Type B pancreatic cell (in vitro differentiated cells): ENCODE results near the gene SCG5. TPM values are rescaled to one million over a fixed set of nuclear protein-coding genes. Genes with fewer than 3 reads are reported as not detected.

Experiments used
- DNase-seq: peaks from one replicate; pipeline ENCODE4 v3.0.0; 2021; ENCODE audit warnings: mixed read lengths; ENCODE audit not compliant: unreplicated experiment; ENCODE audit errors: extremely low spot score
- H3K27ac Mint-ChIP-seq: 2 replicates; pipeline ENCODE4 v1.8.0; 2021; ENCODE audit warnings: mild to moderate bottlenecking, mixed read lengths
- H3K27me3 Mint-ChIP-seq: 2 replicates; pipeline ENCODE4 v1.8.0; 2021; ENCODE audit warnings: mixed read lengths
- H3K36me3 Mint-ChIP-seq: 2 replicates; pipeline ENCODE4 v1.8.0; 2021; ENCODE audit warnings: mixed read lengths
- H3K4me1 Mint-ChIP-seq: one replicate; pipeline ENCODE4 v1.8.0; 2021; ENCODE audit warnings: mixed read lengths; ENCODE audit not compliant: unreplicated experiment
- H3K4me3 Mint-ChIP-seq: 2 replicates; pipeline ENCODE4 v1.8.0; 2021; ENCODE audit warnings: mild to moderate bottlenecking, mixed read lengths
- H3K9me3 Mint-ChIP-seq: 2 replicates; pipeline ENCODE4 v1.8.0; 2021; ENCODE audit warnings: mixed read lengths
- CTCF ChIP-seq: fragments of 200-600 bp; sonication (generic); conservative IDR thresholded peaks from 2 replicates; pipeline ENCODE4 v1.5.0; 2021; ENCODE audit warnings: antibody characterized with exemption, mild to moderate bottlenecking
- total RNA-seq: library from RNA; stranded (reverse); gene quantifications from 2 replicates; pipeline ENCODE4 v1.2.1, GENCODE V29; 2021; ENCODE audit warnings: low replicate concordance

SCG5 gene
- total RNA-seq, 1 donor from 2014 or later: 93.1 TPM

- H3K27ac Mint-ChIP-seq: no peak overlapping the region
- H3K27me3 Mint-ChIP-seq: peaks cover 7% of the 10 kb centered on the region
- peak overlapping the region; percentile 26 for H3K4me3 Mint-ChIP-seq
- peaks cover 31% of the 10 kb centered on the region for H3K4me1 Mint-ChIP-seq
- no peak for DNase-seq
- no peaks in the 10 kb centered on the region for H3K9me3 Mint-ChIP-seq
- TF ChIP-seq CTCF: no peak
- no peaks in the 10 kb centered on the region for H3K36me3 Mint-ChIP-seq
Measured at GRCh38 chr15:32646291-32646690, 4.8 kb downstream of the SCG5 start.

- H3K36me3 Mint-ChIP-seq: no peaks in the 10 kb centered on the region
- no peaks in the 10 kb centered on the region for H3K27me3 Mint-ChIP-seq
- no peak overlapping the region for H3K4me3 Mint-ChIP-seq
- DNase-seq: no peak
- H3K4me1 Mint-ChIP-seq: peaks cover 16% of the 10 kb centered on the region
- H3K9me3 Mint-ChIP-seq: no peaks in the 10 kb centered on the region
- no peak overlapping the region for H3K27ac Mint-ChIP-seq
- TF ChIP-seq CTCF: peak; percentile 63
Measured at GRCh38 chr15:32649342-32649741, 7.8 kb downstream of the SCG5 start.

- H3K36me3 Mint-ChIP-seq: no peaks in the 10 kb centered on the region
- H3K4me1 Mint-ChIP-seq: peaks cover under 1% of the 10 kb centered on the region
- TF ChIP-seq CTCF: peak; percentile 87
- H3K4me3 Mint-ChIP-seq: no peak overlapping the region
- H3K9me3 Mint-ChIP-seq: no peaks in the 10 kb centered on the region
- DNase-seq: no peak
- H3K27me3 Mint-ChIP-seq: no peaks in the 10 kb centered on the region
- no peak overlapping the region for H3K27ac Mint-ChIP-seq
Measured at GRCh38 chr15:32651229-32651837, 9.8 kb downstream of the SCG5 start.

GRCh38 chr15:32652178-32652577 lies 10.7 kb downstream of the SCG5 start:
- H3K27me3 Mint-ChIP-seq: no peaks in the 10 kb centered on the region
- no peak for DNase-seq

GRCh38 chr15:32656091-32656490 lies 14.6 kb downstream of the SCG5 start:
- TF ChIP-seq CTCF: no peak
- no peaks in the 10 kb centered on the region for H3K36me3 Mint-ChIP-seq
- DNase-seq: no peak
- no peaks in the 10 kb centered on the region for H3K9me3 Mint-ChIP-seq
- no peak overlapping the region for H3K27ac Mint-ChIP-seq
- H3K4me3 Mint-ChIP-seq: no peak overlapping the region
- no peaks in the 10 kb centered on the region for H3K27me3 Mint-ChIP-seq
- H3K4me1 Mint-ChIP-seq: peaks cover 19% of the 10 kb centered on the region

More at GRCh38 chr15:32652178-32652577, 10.7 kb downstream of the SCG5 start:
- Mint-ChIP-seq H3K9me3 (no peaks in the 10 kb centered on the region), H3K36me3 (no peaks in the 10 kb centered on the region), H3K4me3 (no peak overlapping the region), H3K27ac (no peak overlapping the region), H3K4me1 (peaks cover under 1% of the 10 kb centered on the region)
- no peak for TF ChIP-seq CTCF
